ENCODE data around the gene CHST11.

The CHST11 gene

GRCh38 chr12:104423273-104423672 lies 33.5 kb upstream of the CHST11 start:
- Histone ChIP-seq H3K79me2 (ENCODE audit: control insufficient read depth, low read length) (no peaks in the 10 kb centered on the region), H3K9me2 (replicated peaks; ENCODE audit: control insufficient read depth, low read length) (no peaks in the 10 kb centered on the region), H3K27me3 (ENCODE audit: control insufficient read depth, low read length) (no peaks in the 10 kb centered on the region), H3F3A (ENCODE audit: control insufficient read depth, insufficient read depth) (no peaks in the 10 kb centered on the region), H3K4me1 (ENCODE audit: control insufficient read depth, low read length) (peaks cover 8% of the 10 kb centered on the region), H3K4me3 (ENCODE audit: low read length) (no peak overlapping the region), H3K4me2 (ENCODE audit: low read length) (no peak overlapping the region), H3K27ac (ENCODE audit: low read depth, low read length) (no peak overlapping the region), H3K36me3 (ENCODE audit: control insufficient read depth, low read length) (no peaks in the 10 kb centered on the region), H4K20me1 (ENCODE audit: control insufficient read depth, insufficient read depth, low read depth, low read length) (no peaks in the 10 kb centered on the region), H3K9me3 (ENCODE audit: control insufficient read depth, insufficient read depth, low read length) (no peaks in the 10 kb centered on the region)
- TF ChIP-seq EZH2phosphoT487 (IDR thresholded peaks at IDR 0.05; ENCODE audit: borderline replicate concordance, low read length) (no peak), CTCF (IDR thresholded peaks at IDR 0.05; ENCODE audit: low read depth, low read length, poor library complexity, severe bottlenecking) (no peak)

GRCh38 chr12:104423809-104424208 lies 32.9 kb upstream of the CHST11 start:
- TF ChIP-seq CTCF (IDR thresholded peaks at IDR 0.05; ENCODE audit: low read depth, low read length, poor library complexity, severe bottlenecking): no peak
- Histone ChIP-seq H3K9me3 (ENCODE audit: control insufficient read depth, insufficient read depth, low read length) (no peaks in the 10 kb centered on the region), H3K4me2 (ENCODE audit: low read length) (no peak overlapping the region), H3K27me3 (ENCODE audit: control insufficient read depth, low read length) (no peaks in the 10 kb centered on the region), H3K27ac (ENCODE audit: low read depth, low read length) (no peak overlapping the region), H3K9me2 (replicated peaks; ENCODE audit: control insufficient read depth, low read length) (no peaks in the 10 kb centered on the region), H3K4me3 (ENCODE audit: low read length) (no peak overlapping the region), H4K20me1 (ENCODE audit: control insufficient read depth, insufficient read depth, low read depth, low read length) (no peaks in the 10 kb centered on the region), H3F3A (ENCODE audit: control insufficient read depth, insufficient read depth) (no peaks in the 10 kb centered on the region), H3K36me3 (ENCODE audit: control insufficient read depth, low read length) (no peaks in the 10 kb centered on the region), H3K79me2 (ENCODE audit: control insufficient read depth, low read length) (no peaks in the 10 kb centered on the region), H3K4me1 (ENCODE audit: control insufficient read depth, low read length) (peaks cover 8% of the 10 kb centered on the region)

GRCh38 chr12:104424955-104425354 lies 31.8 kb upstream of the CHST11 start:
- H3K9me2 ChIP-seq (replicated peaks; ENCODE audit: control insufficient read depth, low read length): no peaks in the 10 kb centered on the region
- H3K4me3 ChIP-seq (ENCODE audit: low read length): no peak overlapping the region
- H3K36me3 ChIP-seq (ENCODE audit: control insufficient read depth, low read length): no peaks in the 10 kb centered on the region
- no peak overlapping the region for H3K4me2 ChIP-seq (ENCODE audit: low read length)
- no peaks in the 10 kb centered on the region for H3K79me2 ChIP-seq (ENCODE audit: control insufficient read depth, low read length)
- H3F3A ChIP-seq (ENCODE audit: control insufficient read depth, insufficient read depth): no peaks in the 10 kb centered on the region
- H3K9me3 ChIP-seq (ENCODE audit: control insufficient read depth, insufficient read depth, low read length): no peaks in the 10 kb centered on the region
- TF ChIP-seq CTCF (IDR thresholded peaks at IDR 0.05; ENCODE audit: low read depth, low read length, poor library complexity, severe bottlenecking) (no peak), EZH2phosphoT487 (IDR thresholded peaks at IDR 0.05; ENCODE audit: borderline replicate concordance, low read length) (no peak)
- H3K4me1 ChIP-seq (ENCODE audit: control insufficient read depth, low read length): peaks cover 8% of the 10 kb centered on the region
- H3K27ac ChIP-seq (ENCODE audit: low read depth, low read length): no peak overlapping the region
- H4K20me1 ChIP-seq (ENCODE audit: control insufficient read depth, insufficient read depth, low read depth, low read length): no peaks in the 10 kb centered on the region
- H3K27me3 ChIP-seq (ENCODE audit: control insufficient read depth, low read length): no peaks in the 10 kb centered on the region

GRCh38 chr12:104425614-104426013 lies 31.1 kb upstream of the CHST11 start:
- Histone ChIP-seq H3K9me3 (ENCODE audit: control insufficient read depth, insufficient read depth, low read length) (no peaks in the 10 kb centered on the region), H3K36me3 (ENCODE audit: control insufficient read depth, low read length) (no peaks in the 10 kb centered on the region), H3K4me1 (ENCODE audit: control insufficient read depth, low read length) (peaks cover 8% of the 10 kb centered on the region), H3K4me2 (ENCODE audit: low read length) (no peak overlapping the region), H4K20me1 (ENCODE audit: control insufficient read depth, insufficient read depth, low read depth, low read length) (no peaks in the 10 kb centered on the region), H3K9me2 (replicated peaks; ENCODE audit: control insufficient read depth, low read length) (no peaks in the 10 kb centered on the region), H3K4me3 (ENCODE audit: low read length) (no peak overlapping the region), H3K27me3 (ENCODE audit: control insufficient read depth, low read length) (no peaks in the 10 kb centered on the region), H3K27ac (ENCODE audit: low read depth, low read length) (no peak overlapping the region), H3K79me2 (ENCODE audit: control insufficient read depth, low read length) (no peaks in the 10 kb centered on the region), H3F3A (ENCODE audit: control insufficient read depth, insufficient read depth) (no peaks in the 10 kb centered on the region)
- TF ChIP-seq EZH2phosphoT487 (IDR thresholded peaks at IDR 0.05; ENCODE audit: borderline replicate concordance, low read length) (no peak), CTCF (IDR thresholded peaks at IDR 0.05; ENCODE audit: low read depth, low read length, poor library complexity, severe bottlenecking) (no peak)

All from DOHH2 (cell line).